NCI-H146 (cell line): Measurements from ENCODE around the gene MIPEP.

Experiments
- DNase-seq: peaks from one replicate; lab custom pipeline; 2025; lab: John Stamatoyannopoulos, UW

Gene MIPEP

GRCh38 chr13:23715092-23715761 lies 174.0 kb downstream of the MIPEP start:
- DNase-seq, result peak; percentile 6

- DNase-seq, result no peak
These were observed 174.5 kb downstream of the MIPEP start for GRCh38 chr13:23714672-23715071.

DNA sequence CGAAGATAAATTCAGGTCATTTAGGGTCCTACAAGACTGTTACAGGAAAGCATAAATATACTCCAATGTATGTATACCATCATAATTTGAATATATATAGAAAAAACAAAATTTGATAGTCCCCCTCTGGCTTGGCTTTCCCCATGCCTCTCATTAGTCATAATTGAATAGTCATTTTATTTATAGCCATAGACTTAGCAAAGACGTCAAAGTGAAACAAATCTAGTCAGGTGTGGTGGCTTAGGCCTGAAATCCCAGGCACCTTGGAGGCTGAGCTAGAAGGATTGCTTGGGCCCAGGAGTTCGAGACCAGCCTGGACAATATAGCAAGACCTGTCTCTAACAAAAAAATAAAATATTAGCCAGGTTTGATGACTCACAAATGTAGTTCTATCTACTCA lies 177.8 kb downstream of the MIPEP start:
- DNase-seq, result no peak

DNA sequence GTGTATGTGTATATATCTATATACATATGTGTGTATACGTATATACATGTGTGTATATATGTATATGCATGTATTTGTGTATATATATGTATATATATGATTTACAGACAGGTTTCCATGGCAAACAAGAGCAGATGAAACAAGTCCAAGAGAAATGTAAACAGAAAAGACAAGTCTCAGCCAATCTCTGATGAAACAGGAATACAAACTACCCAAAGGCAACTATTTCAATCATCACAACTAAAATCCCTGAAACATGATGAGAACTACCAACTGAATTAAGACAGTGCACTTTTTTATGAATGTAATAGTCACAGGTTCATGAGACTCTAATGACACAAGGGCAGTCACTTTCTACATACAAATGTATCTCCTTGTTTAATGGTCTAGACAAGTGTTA lies 178.8 kb downstream of the MIPEP start:
- DNase-seq, result no peak

DNA sequence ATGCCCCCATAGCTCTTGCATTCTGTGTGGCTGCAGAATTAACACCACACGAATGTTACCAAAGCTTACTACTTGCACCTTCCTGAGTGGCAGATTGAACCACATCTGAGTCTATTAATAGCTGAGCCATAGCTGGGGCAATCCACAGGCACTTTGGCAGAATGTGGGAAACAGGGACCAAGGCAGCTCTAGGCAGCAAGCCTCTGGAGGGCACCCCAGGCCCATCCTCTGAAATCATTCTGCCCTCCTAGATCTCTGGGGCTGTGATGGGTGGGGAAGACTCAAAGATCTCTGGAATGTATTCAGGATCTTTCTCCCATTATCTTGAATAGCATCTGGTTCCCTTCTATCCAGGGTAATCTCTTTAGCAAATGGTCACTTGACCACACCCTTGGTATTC lies 179.7 kb downstream of the MIPEP start:
- DNase-seq, result no peak

DNA sequence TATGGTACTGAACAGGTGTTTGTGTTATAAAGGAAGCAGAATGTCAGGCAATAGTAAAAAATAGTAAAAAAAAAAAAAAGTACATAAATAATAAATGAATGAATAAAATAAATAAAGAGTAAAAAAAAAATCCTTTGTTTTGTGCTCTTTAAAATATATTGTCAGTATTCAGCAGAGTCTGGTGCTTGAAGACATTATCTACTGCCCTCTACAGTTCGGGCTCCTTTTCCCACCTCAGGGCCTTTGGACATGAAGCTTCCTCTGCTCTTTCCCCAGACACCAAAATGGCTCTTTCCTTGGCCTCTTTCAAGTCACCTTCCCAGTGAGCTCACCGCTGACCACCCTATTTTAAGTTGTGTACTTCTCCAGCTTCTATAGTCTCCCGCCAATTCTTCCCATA lies 181.5 kb downstream of the MIPEP start:
- DNase-seq, result no peak

GRCh38 chr13:23705583-23705982 lies 183.6 kb downstream of the MIPEP start:
- no peak for DNase-seq

- DNase-seq, result no peak
These were observed 185.8 kb downstream of the MIPEP start for GRCh38 chr13:23703246-23703860.

- DNase-seq, result no peak
These were observed 187.6 kb downstream of the MIPEP start for GRCh38 chr13:23701636-23702035.

GRCh38 chr13:23701186-23701585 lies 188.0 kb downstream of the MIPEP start:
- DNase-seq, result no peak

GRCh38 chr13:23699271-23699670 lies 189.9 kb downstream of the MIPEP start:
- DNase-seq, result no peak

DNA sequence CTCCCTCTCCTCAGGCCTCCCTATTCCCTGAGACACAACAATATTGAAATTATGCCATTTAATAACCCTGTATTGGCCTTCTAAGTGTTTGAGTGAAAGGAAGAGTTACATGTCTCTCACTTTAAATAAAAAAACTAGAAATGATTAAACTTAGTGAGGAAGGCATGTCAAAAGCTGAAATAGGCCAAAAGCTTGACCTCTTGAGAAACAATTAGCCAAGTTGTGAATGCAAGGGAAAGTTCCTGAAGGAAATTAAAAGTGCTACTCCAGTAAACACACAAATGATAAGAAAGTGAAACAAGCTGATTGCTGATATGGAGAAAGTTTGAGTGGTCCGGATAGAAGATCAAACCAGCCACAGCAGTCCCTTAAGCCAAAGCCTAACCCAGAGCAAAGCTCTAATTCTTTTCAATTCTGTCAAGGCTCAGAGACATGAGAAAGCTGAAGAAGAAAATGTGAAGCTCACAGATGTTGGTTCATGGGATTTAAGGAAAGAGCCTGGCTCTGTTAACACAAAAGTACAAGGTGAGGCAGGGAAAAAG lies 191.4 kb downstream of the MIPEP start:
- no peak for DNase-seq

- no peak for DNase-seq
These were observed 192.6 kb downstream of the MIPEP start for GRCh38 chr13:23696610-23697009.

- DNase-seq, result no peak
These were observed 193.3 kb downstream of the MIPEP start for GRCh38 chr13:23695711-23696464.

GRCh38 chr13:23695196-23695595 lies 194.0 kb downstream of the MIPEP start:
- no peak for DNase-seq

DNA sequence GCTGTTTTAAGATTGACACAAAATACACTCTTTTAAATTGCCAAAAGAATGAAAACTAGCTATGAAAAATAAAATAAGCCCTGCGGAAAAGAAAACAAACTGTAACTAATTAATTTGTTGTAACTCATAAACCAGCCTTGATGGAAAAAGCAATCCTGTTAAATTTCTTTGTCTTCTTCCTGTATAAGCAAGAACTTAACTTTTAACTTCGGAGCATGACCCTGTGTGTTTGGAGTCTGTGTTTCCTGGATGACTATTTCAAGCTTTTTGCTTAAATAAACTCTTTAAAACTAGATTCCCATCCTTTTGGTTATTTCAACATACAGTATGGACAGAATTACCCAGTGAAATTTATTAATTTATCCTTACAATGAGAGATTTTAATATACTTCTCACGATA lies 196.4 kb downstream of the MIPEP start:
- DNase-seq, result no peak

- no peak for DNase-seq
These were observed 198.5 kb downstream of the MIPEP start for GRCh38 chr13:23690668-23691067.

GRCh38 chr13:23688336-23688735 lies 200.9 kb downstream of the MIPEP start:
- no peak for DNase-seq

GRCh38 chr13:23687614-23688013 lies 201.6 kb downstream of the MIPEP start:
- DNase-seq, result no peak

DNA sequence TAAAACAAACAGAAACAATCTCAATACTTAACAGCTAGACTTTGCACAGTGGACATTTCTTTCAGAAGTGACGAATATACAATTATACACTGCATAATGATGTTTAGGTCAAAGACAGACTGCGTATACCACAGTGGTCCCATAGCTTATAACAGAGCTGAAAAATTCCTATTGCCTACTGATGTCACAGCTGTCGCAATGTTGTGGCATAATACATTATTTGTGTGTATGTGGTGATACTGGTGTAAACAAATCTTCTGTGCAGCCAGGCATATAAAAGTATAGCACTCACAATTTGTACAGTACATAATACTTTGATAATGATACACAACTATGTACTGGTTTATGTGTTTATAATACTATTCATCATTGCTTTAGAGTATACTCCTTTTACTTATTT lies 202.3 kb downstream of the MIPEP start:
- DNase-seq, result no peak

- DNase-seq, result no peak
These were observed 203.8 kb downstream of the MIPEP start for GRCh38 chr13:23685416-23685815.

- DNase-seq, result no peak
These were observed 204.6 kb downstream of the MIPEP start for GRCh38 chr13:23684647-23685046.

- no peak for DNase-seq
These were observed 206.1 kb downstream of the MIPEP start for GRCh38 chr13:23683084-23683483.
